SH-SY5Y (cell line): ENCODE data around the gene SGMS1.

Experiments used
- GATA2 ChIP-seq: IDR thresholded peaks from 2 replicates; pipeline ENCODE4 v1.6.1; 2011; ENCODE audit warnings: mild to moderate bottlenecking, low read depth, low read length
- GATA3 ChIP-seq: IDR thresholded peaks from 2 replicates; pipeline ENCODE4 v1.6.1; 2011; ENCODE audit warnings: low read depth, mild to moderate bottlenecking, low read length, moderate library complexity

DNA sequence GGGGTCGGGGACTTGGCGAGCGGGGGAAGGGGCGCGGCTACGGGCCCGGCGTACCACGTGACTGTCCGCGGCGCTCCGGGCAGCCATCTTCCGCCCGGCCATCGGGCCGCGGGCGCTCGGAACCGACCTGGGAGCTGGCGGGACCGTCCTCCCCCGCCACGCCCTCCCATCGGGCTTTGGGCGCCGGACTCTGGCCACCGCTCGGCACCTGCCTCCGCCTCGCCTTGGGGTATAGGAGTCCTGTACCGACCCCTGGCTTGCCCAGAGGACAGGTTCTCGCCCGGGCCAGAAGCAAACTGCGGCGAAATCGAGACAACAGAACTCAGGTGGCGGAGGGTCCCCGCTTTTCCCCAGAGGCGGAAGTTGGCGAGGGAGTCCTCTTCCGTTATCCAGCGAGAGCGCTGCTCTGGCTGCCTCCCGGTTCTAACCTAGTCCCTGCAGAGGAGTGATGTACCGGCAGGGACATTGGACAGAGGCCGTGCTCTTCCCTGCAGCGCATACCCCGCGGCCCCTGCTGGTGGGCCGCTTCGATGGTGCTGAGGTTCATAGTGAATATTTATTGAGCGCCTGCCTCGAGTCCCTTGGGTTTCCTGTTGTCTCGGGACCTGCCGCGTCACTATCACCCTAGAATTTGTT lies 1.2 kb upstream of the SGMS1 start:
- no peak; the same call in 1 of the 2 replicates for TF ChIP-seq GATA2
- TF ChIP-seq GATA3, result no peak
